HUDEP-2 (cell line): ENCODE results near the gene RTEL1.
"Not testable (repeated sequence)": the region's sequence is repeated elsewhere in the genome, so short reads cannot be mapped to it uniquely, and the experiment has no call there.

ENCODE experiments used
- DNase-seq, 76 experiments: peaks; one replicate each; lab custom pipeline; 2025; ENCODE audit not compliant: unreplicated experiment in 76 of 76; lab: John Stamatoyannopoulos, UW

Gene RTEL1

DNA sequence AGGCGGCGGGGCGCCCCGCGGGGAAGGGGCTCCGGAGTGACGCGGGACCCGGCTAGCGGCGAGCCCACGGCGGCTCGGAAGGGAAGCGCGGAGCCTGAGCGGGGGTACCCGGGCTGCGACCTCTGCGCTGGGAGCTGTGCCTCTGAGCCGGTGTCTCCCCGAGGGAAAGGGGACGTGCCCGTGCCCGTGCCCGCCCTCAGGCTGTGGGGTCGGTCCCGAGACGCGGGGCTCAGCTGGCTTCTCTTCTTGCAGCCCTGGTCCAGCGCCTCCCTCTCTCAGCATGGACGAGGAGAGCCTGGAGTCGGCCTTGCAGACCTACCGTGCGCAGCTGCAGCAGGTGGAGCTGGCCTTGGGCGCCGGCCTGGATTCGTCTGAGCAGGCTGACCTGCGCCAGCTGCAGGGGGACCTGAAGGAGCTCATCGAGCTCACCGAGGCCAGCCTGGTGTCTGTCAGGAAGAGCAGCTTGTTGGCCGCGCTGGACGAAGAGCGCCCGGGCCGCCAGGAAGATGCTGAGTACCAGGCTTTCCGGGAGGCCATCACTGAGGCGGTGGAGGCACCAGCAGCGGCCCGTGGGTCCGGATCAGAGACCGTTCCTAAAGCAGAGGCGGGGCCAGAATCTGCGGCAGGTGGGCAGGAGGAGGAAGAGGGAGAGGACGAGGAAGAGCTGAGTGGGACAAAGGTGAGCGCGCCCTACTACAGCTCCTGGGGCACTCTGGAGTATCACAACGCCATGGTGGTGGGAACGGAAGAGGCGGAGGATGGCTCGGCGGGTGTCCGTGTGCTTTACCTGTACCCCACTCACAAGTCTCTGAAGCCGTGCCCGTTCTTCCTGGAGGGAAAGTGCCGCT, 50.4 kb downstream of the RTEL1 start:
- DNase-seq: no peak

DNA sequence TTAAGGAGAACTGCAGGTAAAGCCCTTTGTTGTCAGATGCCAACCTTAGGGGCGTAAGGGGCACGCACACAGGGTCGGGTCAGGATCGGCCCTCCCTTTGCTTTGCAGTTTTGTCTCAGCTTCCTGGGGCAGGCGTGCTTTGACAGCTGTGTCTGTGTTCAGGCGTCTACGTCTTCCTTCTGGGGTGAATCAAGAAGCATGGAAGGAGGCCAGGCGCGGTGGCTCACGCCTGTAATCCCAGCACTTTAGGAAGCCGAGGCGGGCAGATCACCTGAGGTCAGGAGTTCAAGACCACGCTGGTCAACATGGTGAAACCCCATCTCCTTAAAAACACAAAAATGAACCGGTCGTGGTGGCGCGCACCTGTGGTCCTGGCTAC, 51.0 kb downstream of the RTEL1 start:
- no peak for DNase-seq

DNA sequence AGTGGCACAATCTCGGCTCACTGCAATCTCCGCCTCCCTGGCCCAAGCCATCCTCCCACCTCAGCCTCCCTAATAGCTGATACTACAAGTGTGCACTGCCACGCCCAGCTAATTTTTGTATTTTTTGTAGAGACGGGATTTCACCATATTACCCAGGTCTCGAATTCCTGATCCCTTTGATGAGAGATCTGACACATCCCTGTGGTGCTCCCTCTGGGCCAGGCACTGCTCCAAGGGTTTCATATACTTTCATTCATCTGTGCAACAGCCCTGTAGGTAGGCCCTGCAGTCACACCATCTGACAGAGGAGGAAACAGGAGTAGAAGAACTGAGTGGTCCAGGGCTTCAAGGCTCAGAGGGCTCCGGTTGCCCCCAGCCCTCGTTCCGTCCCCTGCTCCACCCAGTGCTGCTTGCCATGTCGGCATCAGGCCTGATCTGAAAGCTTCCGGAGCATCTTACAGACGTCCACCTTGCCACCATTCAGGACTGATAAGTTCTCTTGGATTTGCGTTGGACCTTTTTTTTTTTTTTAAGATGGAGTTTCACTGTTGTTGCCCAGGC, 53.1 kb downstream of the RTEL1 start:
- DNase-seq: no peak

DNA sequence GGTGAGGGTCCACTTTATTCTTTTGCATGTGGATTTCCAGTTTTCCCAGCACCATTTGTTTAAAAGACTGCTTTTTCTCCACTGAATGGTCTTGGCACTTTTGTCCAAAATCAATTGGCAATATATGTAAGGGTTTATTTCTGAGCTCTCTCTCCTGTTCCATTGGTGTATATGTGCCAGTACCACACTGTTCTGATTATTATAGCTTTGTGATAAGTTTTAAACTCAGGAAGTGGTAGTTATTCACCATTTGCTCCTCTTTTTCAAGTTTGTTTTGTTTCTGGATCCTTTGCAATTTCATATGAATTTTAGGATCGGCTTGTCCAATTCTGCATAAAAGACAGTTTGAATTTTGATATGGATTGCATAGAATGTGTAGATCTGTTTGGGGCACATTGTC, 54.1 kb downstream of the RTEL1 start:
- no peak for DNase-seq

DNA sequence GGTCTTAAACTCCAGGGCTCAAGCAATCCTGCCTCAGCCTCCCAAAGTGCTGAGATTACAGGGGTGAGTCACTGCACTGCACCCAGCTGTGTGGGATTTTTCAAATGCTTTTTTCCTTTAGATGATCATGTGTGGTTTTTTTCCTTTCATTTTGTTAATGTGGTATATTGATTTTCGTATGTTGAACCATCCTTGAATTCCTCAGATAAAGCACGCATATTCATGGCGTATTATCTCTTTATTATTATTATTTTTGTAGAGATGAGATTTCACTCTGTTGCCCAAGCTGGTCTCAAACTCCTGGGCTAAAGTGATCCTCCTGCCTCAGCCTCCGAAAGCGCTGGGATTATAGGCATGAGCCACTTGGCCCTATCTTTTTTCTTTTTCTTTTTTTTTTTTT, 56.7 kb downstream of the RTEL1 start:
- DNase-seq: no peak

DNA sequence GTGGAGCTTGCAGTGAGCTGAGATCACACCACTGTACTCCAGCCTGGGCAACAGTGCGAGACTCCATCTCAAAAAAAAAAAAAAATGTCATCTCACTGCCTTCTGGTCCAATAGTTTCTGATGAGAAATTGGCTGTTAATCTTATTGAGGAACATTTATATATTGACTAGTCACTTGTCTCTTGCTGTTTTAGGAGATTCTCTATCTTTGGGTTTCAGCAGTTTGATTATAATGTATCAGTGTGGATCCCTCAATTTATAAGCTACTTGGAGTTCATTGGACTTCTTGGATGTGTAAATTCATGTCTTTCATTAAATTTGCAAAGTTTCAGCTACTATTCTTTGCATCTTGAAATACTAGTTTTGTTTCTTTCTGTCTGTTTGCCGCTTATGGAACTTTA, 60.9 kb downstream of the RTEL1 start:
- no peak for DNase-seq

DNA sequence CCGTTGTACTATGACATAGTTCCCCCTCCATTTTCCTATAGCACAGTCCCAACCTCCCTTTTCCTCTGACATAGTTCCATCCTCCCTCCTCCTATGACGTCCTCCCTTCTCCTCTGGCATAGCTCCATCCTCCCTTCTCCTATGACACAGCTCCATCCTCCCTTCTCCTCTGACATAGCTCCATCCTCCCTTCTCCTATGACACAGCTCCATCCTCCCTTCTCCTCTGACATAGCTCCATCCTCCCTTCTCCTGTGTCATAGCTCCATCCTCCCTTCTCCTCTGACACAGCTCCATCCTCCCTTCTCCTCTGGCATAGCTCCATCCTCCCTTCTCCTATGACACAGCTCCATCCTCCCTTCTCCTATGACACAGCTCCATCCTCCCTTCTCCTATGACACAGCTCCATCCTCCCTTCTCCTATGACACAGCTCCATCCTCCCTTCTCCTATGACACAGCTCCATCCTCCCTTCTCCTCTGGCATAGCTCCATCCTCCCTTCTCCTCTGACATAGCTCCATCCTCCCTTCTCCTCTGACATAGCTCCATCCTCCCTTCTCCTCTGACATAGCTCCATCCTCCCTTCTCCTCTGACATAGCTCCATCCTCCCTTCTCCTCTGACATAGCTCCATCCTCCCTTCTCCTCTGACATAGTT, 65.0 kb downstream of the RTEL1 start:
- not testable (repeated sequence) for DNase-seq

DNA sequence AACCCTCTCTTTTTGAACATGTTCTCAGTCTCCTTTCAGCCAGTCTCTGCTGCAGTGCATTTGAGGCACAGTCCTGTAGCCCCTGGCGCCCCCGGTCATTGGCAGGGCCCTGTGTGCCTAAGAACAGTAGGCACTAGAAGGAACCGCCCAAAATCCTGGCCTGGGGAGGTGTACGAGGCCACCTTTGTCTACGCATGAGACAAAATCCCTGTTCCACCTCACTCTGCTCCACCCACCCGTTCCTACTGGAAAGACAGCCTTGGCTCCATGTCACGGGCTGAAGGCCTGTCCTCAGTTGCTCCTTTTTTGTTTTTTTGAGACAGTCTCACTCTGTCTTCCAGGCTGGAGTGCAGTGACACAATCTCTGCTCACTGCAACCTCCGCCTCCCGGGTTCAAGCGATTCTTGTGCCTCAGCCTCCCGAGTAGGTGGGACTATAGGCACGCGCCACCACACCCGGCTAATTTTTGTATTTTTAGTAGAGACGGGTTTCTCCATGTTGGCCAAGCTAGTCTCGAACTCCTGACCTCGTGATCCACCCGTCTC, 72.1 kb downstream of the RTEL1 start:
- not testable (repeated sequence) for DNase-seq

DNA sequence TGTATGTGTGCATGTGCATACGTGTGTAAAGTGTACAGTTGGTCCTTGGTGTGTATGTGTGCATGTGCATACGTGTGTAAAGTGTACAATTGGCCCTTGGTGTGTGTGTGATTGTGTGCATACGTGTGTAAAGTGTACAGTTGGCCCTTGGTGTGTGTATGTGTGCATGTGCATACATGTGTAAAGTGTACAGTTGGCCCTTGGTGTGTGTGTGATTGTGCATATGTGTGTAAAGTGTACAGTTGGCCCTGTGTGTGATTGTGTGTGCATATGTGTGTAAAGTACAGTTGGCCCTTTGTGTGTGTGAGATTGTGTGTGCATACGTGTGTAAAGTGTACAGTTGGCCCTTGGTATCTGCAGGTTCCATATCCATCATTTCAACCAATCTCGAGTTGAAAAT, 73.3 kb downstream of the RTEL1 start:
- no peak for DNase-seq

DNA sequence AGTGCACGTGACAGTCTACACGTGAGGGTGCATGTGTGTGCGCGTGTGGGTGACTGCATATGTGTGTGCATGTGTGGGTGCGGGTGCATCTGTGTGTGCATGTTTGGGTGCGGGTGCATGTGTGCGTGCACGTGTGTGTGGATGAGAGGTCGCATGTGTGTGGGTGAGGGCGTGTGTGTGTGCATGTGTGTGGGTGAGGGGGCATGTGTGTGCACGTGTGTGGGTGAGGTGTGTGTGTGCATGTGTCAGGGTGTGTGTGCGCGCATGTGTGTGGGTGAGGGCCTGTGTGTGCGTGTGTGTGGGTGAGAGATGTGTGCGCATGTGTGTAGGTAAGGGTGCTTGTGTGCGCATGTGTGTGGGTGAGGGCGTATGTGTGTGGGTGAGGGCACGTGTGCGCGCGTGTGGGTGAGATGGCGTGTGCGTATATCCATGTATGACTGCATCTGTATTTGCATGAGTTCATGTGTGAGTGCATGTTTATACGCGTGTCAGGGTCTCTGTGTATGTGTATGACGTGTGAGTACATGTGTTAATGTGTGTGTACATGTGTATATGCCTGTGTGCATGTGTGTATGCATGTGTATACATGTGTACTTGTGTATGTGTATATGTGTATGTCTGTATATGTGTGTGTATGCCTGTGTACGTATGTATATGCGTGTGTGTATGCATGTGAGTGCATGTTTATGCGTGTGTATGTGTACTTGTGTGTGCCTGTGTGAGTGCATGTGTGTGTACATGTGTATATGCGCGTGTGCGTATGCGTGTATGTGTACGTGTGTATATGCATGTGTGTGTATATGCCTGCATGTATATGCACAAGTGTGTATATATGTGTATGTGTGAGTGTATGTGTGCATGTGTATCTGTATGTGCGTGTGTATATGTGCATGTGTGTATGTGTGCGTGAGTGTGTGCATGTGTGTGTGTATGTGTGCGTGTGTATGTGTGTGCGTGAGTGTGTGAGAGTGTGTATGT, 74.3 kb downstream of the RTEL1 start:
- no peak for DNase-seq

DNA sequence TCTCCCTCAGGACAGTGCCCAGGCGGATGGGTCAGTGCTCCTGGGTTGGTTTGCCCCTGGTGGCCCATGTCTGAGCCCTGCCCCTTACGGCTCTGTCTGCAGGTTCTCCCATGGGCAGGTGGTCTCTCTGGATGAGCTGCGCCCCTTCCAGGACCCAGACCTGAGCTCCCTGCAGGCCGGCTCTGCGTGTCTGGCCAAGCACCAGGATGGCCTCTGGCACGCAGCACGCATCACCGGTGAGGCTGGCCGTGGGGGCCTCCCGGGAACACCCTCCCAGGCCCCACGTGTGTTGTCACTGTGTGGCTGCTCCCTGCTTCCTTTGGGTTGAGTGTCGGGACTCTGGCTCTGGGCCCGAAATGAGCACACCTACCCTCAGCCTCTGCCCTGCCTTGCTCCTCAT, 75.0 kb downstream of the RTEL1 start:
- no peak for DNase-seq

DNA sequence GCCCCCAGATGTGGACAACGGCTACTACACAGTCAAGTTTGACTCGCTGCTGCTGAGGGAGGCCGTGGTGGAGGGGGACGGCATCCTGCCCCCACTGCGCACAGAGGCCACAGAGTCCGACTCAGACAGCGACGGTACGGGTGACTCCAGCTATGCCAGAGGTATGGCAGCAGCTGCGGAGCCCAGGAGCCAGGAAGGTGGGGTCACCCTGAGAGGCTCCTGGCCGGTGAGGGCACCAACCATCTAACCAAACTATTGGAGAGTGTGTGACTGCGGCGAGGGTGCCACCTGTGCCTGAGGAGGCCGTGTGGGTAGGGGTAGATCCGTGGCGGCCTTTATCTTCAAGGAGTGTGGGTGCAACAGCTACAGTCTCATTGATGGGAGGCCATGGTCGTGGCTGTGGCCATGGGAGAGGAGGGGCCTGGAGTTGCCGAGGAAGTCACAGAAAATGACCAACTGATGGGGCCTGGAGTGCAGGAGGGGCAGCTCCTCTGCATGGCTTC, 75.5 kb downstream of the RTEL1 start:
- no peak for DNase-seq

DNA sequence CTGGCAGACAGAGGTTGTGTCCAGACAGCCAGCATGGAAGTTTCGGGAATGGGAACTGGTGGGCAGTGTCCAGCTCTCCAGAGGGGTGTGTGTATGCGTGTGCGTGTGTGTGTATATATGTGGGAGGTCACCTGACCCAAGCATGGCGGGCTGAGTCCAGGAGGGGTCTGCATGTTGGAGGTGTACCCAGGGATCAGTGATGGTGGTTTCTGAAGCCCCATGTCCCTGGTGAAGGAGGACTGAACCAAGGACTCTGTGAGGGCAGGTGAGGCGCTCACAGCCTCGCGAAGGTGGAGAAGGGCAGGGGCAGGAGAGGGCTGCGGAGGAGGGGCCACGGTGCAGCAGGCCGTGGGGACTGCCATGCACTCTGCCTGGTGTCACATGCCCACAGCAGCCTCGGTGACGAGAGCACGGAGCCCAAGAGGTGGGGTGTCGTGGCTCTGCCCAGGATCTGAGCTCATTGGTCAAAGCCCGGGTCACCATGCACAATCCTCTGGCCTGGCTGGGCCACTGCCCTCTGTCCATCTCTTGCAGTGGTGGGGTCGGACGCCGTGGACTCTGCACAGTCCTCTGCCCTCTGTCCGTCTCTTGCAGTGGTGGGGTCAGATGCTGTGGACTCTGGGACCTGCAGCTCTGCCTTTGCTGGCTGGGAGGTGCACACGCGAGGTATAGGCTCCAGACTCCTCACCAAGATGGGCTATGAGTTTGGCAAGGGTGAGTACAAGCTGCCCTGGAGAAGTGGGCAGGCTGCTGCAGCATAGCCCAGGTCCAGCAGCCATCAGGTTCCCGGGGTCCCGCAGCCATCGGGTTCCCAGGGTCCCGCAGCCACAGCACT, 76.2 kb downstream of the RTEL1 start:
- DNase-seq: no peak

DNA sequence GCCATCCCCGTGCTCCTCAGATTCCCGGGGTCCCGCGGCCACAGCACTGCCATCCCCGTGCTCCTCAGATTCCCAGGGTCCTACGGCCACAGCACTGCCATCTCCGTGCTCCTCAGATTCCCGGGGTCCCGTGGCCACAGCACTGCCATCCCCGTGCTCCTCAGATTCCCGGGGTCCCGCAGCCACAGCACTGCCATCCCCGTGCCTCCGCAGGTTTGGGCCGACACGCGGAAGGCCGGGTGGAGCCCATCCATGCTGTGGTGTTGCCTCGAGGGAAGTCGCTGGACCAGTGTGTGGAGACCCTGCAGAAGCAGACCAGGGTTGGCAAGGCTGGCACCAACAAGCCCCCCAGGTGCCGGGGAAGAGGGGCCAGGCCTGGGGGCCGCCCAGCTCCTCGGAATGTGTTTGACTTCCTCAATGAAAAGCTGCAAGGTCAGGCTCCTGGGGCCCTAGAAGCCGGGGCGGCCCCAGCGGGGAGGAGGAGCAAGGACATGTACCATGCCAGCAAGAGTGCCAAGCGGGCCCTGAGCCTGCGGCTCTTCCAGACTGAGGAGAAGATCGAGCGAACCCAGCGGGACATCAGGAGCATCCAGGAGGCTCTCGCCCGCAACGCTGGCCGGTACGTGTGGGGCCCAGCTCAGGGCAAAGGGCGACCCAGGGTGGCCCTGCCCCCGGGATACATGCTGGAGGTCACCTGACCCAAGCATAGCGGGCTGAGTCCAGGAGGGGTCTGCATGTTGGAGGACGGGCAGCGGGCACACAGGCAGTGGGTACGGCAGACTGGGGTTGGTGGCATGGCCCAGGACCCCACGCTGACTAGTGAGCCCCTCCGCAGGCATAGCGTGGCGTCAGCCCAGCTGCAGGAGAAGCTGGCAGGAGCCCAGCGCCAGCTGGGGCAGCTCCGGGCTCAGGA, 77.1 kb downstream of the RTEL1 start:
- no peak for DNase-seq

DNA sequence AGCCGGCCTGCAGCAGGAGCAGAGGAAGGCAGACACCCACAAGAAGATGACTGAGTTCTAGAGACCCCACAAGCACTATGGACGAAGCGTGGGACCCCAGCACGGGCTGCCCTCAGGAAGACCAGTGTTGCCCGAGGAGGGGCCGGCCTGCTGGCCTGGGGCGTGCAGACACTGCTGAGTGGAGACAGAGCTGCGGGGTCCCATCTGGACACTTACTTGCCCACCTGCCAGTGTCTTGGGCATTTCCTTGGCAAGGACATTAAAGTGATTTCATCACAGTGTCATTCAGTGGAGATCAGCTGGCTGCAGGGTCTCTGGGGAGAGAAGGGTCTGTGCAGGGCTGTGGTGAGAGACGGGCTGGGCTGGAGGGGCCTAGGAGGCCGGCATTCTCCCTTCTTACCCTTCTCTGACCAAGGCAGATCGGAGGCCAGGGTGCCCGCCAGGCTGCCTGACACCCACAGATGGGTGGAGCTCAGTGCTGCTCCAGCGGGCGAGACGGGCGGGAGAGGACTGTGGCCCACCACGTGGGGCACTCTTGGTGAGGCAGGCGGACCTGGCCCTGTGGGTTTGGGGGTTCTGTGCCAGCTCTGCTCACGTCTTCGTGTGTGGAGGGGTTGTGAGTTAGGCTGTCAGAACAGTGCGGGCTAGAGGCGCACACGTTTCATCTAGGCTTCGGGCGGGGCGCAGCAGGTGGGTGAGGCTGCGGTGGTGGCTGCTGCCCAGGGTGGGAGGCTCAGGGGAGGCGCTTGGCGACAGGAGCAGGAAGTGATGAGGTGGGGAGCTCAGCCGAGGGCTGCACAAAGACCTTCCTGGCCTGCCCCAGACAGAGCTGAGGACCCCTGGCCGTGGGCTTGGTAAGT, 78.0 kb downstream of the RTEL1 start, which contains the start of gene LIME1:
TSS of gene LIME1 (plus strand) at position 806 of the 860 bp plus-strand sequence. CDS start 886 bp downstream, outside the sequence.
- DNase-seq: peak in 68 of 76 experiments; percentile 10 to 86 (median 63)

DNA sequence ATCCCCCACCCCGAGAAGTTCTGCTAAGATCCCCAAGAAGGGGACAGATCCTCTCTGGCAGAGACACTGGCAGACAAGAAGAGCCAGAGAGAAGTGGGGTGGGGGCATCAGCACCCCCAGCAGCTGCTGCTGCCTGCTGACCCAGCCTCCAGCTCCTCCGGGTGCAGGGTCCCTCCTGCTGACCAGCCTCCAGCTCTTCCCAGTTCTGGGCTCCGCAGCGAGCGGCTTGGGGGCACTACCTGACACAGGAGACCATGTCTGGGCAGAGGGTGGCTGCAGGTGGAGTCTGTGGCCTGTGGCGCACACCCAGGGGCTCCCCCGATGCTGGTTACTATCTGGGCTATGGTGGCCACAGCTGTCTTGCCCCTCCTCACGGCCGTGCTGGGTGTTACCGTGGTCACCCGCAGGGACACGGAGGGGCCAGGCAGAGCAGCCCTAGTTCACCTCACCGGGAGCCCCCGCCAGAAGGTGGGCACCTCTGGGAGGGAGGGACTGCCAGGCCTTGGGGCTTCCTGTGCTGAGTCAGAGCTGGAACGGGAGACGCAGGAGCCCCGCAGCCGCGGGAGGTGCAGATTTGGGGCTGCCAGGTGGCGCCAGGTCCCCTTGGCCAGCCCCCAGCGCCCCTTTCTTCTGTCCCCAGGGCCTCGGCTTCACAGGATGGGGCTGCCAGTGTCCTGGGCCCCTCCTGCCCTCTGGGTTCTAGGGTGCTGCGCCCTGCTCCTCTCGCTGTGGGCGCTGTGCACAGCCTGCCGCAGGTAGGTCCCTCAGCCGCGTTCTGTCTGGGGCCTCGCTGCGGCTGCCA, 79.0 kb downstream of the RTEL1 start:
- peak in 1 of 76 experiments; percentile 32 for DNase-seq

DNA sequence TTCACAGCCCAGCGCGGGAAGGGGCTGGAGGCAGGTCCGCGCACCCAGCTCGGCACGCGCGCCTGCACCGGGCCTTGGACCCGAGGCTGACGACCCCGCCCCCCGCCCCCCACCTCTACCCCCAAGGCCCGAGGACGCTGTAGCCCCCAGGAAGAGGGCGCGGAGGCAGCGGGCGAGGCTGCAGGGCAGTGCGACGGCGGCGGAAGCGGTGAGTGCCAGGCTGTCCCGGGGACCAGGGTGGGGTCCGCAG, 79.5 kb downstream of the RTEL1 start:
- DNase-seq: no peak
